AG04450 (cell line): ENCODE data around the gene RBM44. TPM values are rescaled to one million over a fixed set of nuclear protein-coding genes. Genes with fewer than 3 reads are reported as not detected.

ENCODE experiments used
- CTCF ChIA-PET: fragments of 300-600, 350-600 bp; formaldehyde crosslinking; extraction: SDS; loops from one replicate; lab custom pipeline; 2022; ENCODE audit warnings: antibody characterized with exemption, inconsistent platforms; lab: Charles Lee
- POLR2A ChIA-PET: fragments of 350-600 bp; formaldehyde crosslinking; extraction: SDS; loops from one replicate; lab custom pipeline; 2021; ENCODE audit warnings: antibody characterized with exemption, inconsistent platforms; lab: Yijun Ruan, JAX
- DNase-seq: peaks from one replicate; pipeline ENCODE4 v3.0.0-alpha.2; 2011; ENCODE audit warnings: low read depth, low spot score
- H3K27ac ChIP-seq: one replicate; pipeline ENCODE4 v1.5.1; 2012; ENCODE audit warnings: low read depth, low read length, control low read depth
- H3K27me3 ChIP-seq: one replicate; pipeline ENCODE4 v1.6.0; 2012; ENCODE audit warnings: low read length; ENCODE audit not compliant: control insufficient read depth, insufficient read depth
- H3K4me3 ChIP-seq: 2 replicates; pipeline ENCODE4 v1.5.1; 2011; ENCODE audit warnings: mild to moderate bottlenecking, low read depth, low read length, control low read depth
- H3K9me3 ChIP-seq: 2 replicates; pipeline ENCODE4 v1.5.1; 2012; ENCODE audit warnings: low read length; ENCODE audit not compliant: control insufficient read depth, insufficient read depth
- CTCF ChIP-seq: IDR thresholded peaks from 2 replicates; pipeline ENCODE4 v1.5.1; 2011; ENCODE audit warnings: low read depth, low read length, control low read depth, inconsistent platforms
- polyA plus RNA-seq: library from polyadenylated mRNA; depleted of rRNA; stranded (reverse); fragments of >200 nt; gene quantifications from 2 replicates; pipeline ENCODE4 v1.2.3, GENCODE V29; 2011

The RBM44 gene
- polyA plus RNA-seq, 1 experiment = 0.16 TPM

DNA sequence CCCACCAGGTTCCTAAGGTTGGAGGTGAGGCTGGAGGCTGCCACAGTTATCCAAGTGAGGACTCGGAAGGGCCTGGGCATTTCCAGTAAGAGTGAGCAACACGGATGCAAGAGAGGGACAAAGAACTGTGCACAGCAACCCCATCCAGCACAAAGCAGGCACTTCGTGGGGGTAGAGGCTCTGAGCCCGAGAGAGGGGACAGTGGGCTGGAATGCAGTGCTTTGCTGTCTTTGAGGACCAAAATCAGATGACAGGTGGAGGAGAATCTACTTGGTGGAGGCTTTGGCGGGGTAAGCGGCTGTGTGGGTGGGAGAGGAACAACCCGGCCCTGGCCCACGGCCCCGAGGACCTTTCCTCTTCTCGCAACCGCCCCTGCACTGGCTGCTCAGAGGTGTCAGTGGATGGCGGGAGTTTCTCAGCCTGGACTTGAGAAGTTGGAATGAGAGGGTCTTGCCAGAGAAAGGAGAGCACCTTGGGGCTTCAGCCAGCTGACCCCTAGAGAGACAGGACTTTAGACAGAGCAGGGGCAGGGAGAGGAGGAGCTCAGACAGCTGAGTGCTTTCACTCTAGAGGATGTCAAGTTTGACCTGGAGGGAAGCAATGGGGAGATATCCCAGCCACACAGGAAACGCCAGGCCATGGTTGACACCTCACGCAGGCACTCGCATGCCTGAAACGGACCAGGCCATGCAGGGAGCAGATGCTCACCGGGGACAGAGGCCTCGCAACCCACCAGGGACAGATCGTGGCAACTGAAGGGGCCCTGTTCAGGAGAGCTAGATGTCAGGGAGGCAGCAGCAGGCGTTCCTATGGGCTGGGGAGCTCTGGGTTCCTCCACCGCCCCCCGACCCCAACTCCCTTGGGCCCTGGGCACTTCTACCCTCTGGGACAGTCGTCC, 72.4 kb downstream of the RBM44 start:
- POLR2A ChIA-PET = no interaction called here
- no peak overlapping the region for H3K4me3 ChIP-seq
- CTCF ChIA-PET = no interaction called here
- H3K27me3 ChIP-seq = no peaks in the 10 kb centered on the region
- no peak overlapping the region for H3K27ac ChIP-seq
- TF ChIP-seq CTCF = no peak
- peaks cover 3% of the 10 kb centered on the region; the same call in 1 of the 2 replicates for H3K9me3 ChIP-seq
- DNase-seq = no peak

GRCh38 chr2:237872178-237872887, 73.8 kb downstream of the RBM44 start:
- Histone ChIP-seq H3K4me3 (no peak overlapping the region), H3K27ac (no peak overlapping the region), H3K9me3 (peaks cover 3% of the 10 kb centered on the region; the same call in 1 of the 2 replicates), H3K27me3 (no peaks in the 10 kb centered on the region)
- CTCF ChIA-PET = no interaction called here
- POLR2A ChIA-PET = no interaction called here
- DNase-seq = no peak
- no peak for TF ChIP-seq CTCF

DNA sequence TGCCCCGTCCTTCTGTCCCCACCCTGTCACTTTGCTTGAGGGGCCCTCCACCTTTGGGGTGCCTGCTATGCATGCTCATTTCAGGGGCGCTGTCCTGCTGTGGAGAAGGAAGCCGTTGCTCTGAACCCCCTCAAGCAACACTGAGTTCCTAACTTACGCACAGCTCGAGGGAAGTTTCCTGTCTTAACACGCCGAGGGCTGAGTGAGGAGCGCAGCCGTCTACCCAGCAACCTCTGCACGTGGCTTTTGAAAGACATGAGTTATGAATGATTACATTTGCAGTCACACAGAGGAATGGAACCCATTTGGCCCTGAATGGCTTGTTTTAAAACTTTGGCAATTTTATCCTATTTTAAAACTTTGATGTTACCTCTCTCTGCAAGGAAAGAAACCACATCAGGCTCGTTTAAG, 74.8 kb downstream of the RBM44 start:
- H3K27me3 ChIP-seq = no peaks in the 10 kb centered on the region
- TF ChIP-seq CTCF = no peak
- CTCF ChIA-PET = no interaction called here
- H3K9me3 ChIP-seq = peaks cover 3% of the 10 kb centered on the region; the same call in 1 of the 2 replicates
- peak overlapping the region; percentile 57 for H3K27ac ChIP-seq
- no peak for DNase-seq
- no peak overlapping the region for H3K4me3 ChIP-seq
- POLR2A ChIA-PET = no interaction called here

- no peak for TF ChIP-seq CTCF
- Histone ChIP-seq H3K9me3 (peaks cover 3% of the 10 kb centered on the region; the same call in 1 of the 2 replicates), H3K27me3 (no peaks in the 10 kb centered on the region), H3K27ac (peak overlapping the region; percentile 47), H3K4me3 (no peak overlapping the region)
- DNase-seq = no peak
- POLR2A ChIA-PET = no interaction called here
- CTCF ChIA-PET = no interaction called here
Observed at GRCh38 chr2:237873897-237874551, 75.4 kb downstream of the RBM44 start.
